DND-41 (cell line): ENCODE measurements around the gene HMCN1.

Experiments
- CTCF ChIP-seq: IDR thresholded peaks from 2 replicates; pipeline ENCODE4 v1.5.1; 2012; ENCODE audit warnings: borderline replicate concordance, low read length, moderate library complexity, mild to moderate bottlenecking; ENCODE audit not compliant: poor library complexity, severe bottlenecking; ENCODE audit errors: extremely low read depth
- EZH2 ChIP-seq: IDR thresholded peaks from 3 replicates; pipeline ENCODE4 v1.6.1; 2012; ENCODE audit warnings: borderline replicate concordance, low read depth, mild to moderate bottlenecking, moderate library complexity, low read length, inconsistent platforms; ENCODE audit not compliant: severe bottlenecking

- TF ChIP-seq CTCF (no peak), EZH2 (no peak)
Observed at GRCh38 chr1:185761841-185762240, 27.6 kb downstream of the HMCN1 start.
